Measurements from ENCODE around the gene SH3BP4.

Gene SH3BP4

DNA sequence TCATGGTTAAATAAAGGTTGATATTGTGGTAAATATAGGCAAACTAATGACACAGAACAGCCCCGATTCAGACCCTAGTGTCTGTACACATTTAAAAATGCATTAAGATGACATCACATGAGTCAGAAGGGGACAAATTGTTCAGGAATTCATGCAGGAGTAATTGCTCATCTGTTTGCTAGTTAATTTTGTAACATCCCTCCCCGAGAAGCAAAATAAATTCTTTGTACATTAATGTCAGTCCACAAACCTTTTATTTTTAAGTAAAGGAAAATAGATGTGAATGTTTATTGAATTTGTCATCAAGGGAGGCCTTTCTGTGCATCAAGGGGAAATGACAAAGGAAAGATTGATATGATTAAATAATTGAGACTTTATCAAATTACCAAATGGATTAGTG, 69.9 kb downstream of the SH3BP4 start:
- DNase-seq, result no peak

DNA sequence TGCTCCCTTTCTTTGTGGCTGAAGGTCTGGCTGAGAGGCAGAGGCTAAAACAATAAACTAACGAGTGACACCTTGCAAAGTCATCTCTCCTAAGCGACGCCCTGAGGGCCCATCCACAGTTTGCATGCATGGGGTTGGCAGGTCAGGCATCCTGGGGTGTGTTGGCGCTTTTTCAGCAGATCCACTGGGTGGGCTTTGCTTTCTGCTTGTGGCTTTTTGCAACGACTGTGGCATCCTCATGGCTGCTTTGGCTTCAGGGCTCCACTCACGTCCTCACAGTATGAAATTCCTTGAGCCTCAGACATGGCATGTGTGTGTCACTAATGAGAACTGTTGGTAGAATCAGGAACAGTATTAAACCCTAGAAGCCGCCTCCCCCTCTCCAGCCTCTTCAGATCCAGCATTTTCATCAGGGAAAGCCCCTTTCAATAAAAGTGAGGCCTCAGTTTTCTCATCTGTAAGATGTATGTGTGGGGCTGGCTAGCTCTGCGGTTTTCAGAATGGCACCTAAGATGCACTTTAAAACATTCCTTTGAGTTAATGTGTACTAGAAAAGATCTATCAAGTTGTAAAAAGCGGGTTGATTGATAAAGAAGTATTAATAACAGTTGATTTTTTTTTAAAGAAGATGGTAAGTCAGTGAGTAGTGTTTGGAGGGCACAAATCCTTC, 72.5 kb downstream of the SH3BP4 start:
- DNase-seq, result peak; percentile 23

DNA sequence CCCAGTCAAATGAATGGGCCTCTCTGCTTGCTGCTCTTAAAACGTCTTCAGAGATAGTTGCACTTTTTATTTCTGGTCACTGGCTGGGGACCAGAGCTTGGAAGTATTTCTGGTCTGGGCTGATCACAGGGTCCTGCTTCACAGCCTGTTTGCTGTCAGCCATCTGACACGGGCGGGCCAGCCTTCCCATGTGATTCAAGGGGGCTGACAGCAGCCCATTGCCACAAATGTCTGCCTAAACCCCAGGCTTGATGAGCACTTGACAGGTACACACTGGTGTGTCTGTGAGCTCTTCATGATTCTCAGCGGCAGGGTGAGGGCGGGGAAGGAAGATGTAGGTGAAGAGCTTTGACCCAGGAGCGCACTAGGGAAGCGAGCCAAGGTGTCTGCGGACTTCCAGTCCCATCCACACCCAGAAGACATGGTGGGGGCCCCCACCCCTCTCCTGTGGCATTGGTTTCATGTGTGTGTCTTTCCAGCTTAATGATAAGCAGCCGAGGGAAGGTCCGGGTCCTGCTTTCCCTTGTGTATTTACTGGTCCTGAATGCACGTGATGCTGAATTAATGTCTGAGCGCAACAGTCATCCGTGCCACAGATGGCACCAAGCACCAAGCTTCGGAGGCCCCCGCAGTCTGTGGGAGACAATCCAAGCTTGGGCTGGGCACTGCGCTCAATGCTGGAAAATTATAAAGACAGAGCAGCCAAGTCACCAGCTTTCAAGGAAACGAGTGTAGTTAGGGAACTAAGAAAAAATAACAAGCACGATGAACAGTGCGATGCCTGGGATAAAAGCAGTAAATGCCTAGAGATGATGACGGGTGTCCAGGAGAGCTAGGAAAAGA, 73.3 kb downstream of the SH3BP4 start:
- no peak for DNase-seq

DNA sequence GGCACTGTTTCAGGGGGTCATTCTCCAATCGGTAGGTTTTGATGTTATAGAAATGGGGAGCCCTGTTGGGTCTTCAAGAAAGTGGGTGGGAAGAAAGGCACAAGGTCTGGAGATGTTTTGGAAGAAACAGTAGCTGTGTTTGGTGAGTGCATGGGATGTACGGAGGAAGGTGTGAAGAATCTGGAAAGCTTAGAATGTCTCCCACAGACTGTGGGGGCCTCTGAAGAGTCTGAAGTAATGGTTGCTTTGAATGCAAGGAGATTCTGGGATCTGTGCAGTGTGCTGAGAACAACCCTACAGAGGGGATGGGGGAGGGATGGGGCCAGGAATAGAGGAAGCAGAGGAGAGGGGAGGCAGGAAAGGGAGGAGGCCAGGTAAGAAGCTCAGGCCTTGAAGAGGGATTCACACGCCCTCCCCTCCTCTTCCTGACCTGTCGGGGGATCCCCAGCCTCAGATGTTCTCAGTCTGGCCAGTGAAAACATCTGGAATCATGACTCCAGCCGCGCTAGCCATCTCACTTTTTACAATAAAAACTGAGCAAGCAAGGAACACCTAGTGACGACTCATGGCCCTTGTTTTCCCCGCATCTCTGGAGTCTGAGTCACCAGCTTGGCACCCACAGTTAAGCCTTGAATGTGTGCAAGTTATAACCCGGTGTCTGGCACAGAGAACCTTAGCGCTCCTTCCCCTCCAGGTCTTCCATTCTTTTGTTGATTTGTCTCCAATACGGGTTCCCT, 74.2 kb downstream of the SH3BP4 start:
- DNase-seq, result no peak

DNA sequence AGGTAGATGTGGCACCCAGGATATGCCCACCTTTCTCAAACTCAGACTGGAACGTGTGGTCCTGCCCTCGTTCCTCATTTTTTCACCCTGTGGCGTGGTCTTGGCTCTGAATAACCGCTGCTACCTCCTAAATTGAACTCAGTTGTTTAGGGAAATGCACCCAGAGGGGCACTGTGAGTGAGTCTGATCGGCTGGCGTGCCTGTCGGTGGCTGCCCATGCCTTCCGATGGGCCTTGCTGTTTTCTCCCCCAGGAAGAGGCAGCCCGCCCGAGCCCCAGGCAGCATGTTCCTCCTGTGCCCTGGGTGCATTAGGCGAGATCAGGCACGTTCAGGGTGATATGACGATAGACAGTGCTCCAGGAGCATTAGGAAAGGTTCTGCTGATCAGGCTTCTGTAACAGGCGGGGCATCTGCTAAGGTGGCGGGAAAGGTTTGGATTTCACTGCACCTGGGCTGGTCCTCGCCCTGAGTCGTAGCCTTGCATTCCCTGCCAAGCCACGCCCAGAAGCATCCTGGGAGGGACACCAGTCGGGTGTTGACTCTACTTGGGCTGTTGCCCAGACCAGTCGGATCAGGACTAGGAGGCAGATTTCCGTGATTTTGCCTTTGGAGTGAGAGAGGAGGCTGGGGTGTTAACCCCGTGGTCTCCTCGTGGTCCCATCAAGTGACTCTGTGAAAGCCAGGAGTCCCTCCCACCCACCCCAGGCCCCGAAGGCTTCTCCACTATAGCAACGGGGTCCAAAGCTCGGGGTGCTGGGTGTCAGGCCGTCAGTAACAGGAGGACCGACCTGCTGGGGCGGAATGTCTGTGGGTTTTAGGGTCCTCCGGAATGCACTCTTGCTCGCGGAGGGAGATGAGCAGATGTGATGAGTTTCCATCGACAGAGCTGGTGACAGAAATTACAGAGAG, 75.1 kb downstream of the SH3BP4 start:
- DNase-seq, result peak; percentile 17

DNA sequence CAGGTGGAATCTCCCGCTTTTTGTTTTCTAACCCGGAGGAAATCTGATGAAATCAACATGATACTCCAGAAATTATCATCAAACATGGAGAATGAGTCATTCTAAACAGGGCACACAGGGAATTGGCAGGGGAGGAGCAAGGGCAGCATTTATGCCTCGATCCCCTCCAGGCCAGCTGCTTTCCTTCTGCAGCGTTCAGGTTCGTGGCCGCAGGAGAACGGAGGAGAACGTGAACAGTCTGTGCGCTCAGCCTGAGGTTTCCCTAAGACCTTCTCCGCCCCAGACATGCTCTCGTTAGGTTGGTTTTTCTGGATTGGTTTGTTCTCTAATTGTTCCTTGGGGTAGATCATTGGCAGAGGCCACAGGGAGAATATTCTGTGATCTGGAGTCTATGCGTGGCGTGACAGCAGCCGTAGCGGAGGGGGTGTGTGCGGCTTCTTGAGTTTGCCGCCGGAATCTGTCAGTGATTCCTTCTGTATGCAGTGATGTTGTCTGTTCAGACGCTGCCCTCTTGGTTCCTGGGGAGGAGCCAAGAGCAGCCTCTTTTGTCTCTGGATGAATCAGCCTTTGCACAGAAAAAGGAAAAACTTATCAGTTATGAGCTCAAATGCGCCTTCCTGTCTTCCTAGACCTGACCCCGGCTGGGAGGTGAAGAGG, 75.9 kb downstream of the SH3BP4 start:
- DNase-seq, result no peak

DNA sequence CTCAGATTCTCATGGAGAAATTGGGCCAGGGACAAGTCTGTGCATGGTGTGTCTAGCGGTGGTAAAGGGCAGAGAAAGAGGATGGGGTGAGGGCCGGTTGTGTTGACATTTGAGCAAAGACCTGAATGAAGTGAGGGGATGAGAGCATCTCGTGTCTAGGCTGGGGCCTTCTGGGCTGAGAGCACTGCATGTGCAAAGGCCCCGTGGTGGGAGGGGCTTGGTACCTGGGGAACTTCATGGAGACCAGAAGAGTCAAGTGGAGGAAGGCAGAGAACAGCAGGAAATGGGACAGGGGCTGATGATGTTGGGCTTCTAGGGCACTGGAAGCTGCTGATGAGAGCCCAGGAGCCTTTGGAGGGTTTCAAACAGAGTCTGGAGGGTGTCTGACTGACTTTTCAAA, 76.8 kb downstream of the SH3BP4 start:
- no peak for DNase-seq

DNA sequence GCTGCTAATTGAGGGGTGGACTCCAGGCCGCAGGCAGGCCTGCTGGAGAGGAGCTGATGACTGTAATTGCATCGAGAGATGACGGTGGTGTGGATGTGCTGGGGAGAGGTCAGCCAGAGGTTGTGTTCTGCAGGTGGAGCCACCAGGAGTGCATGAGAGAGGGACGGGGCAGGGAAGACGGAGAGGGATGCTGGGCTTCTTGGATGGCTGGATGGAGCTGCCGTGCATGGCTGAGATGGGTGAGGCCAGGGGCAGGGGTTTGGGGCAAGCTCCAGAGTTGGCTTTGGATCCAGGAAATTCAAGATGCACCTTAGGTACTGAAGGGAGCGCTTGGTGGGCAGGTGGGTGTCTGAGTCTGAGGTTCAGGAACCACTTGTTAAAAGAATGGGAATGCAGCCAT, 77.2 kb downstream of the SH3BP4 start:
- no peak for DNase-seq

DNA sequence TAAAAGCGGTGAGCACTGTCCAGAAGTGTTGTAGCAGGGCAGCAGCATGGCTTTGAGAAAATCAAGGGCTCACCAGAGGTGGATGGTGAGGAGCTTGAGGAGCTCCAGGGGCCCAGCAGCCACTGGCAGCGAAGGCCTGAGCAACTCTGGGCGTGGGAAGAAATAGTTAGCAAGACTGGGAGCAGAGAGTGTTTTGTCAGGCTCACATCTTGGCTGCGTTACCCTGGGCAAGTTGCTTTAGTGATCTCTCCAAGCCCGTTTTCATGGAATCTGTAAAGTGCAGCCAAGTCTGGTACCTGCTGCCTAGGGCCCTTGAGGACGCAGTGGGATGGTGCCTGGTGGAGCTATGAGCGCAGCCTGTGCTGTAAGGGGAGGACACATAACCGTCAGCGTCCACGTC, 78.3 kb downstream of the SH3BP4 start:
- DNase-seq, result no peak

DNA sequence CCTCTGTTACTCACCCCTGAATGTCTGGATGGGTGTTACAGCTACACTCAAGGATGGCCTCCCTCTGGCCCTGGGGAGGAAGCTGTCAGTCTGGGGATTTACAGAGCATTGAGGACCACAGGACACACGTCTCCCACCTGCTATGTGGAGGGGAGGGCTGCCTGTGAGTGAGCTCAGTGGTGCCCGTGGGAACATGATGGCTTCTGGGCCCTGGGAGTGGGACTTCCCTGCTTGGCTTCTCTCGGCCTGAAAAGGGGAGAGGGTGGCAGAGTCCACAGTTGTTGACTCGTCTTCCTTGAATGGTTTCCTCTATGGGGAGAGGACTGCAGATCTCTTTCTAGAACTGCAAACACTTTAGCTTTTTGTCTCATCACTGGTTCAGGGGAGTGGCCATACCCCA, 79.1 kb downstream of the SH3BP4 start:
- DNase-seq, result no peak

DNA sequence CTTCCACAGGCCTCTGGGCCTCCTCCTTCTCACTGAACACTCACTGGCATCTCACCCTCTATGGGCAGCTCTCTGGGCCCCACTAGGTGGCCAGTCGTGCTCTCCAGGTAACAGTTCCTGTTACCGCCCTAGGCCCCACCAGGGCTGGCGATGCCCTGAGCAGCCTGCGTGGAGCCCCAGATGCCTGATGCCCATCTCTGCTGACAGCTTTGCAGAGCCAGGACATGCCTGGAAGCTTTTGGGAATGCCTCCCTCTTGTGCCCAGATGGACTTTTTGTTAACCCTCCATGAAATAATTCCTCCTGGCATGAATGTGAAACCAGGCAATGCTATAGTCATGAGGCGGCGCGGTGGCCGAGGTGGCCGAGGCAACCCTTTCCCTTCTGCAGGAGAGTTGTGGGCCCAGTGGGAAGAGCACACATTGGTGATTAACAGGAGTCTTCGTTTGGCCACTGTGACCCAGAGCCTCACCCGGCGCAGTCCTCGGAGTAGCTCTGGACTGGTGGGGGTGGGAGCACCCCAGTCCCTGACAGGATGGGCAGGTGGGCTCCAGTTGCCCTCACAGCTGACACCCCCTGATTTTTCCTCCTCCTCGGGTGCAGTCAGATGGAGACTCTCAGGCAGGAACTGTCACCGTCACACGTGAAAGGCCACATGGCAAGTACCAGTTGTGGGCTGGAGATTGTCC, 80.0 kb downstream of the SH3BP4 start:
- DNase-seq, result no peak

DNA sequence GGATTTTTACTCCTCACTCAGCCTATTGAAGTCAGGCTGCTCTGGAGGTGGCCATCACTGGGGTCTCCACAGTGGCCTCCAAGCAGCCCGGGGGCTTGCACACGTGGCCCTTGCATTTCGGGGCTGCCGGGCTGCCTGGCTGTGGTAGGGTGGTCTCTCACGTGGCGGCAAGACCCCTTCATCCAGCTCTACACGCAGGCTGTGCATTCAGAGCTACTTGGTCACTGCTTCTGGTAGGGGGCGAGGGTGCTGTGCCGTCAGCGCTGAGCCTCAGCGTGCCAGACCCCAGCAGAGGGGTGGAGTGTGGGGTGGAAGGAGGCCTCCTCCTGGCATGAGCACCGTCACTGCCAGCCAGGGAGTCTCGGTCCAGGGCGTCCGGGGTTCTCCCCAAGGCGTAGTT, 80.6 kb downstream of the SH3BP4 start:
- DNase-seq, result no peak

DNA sequence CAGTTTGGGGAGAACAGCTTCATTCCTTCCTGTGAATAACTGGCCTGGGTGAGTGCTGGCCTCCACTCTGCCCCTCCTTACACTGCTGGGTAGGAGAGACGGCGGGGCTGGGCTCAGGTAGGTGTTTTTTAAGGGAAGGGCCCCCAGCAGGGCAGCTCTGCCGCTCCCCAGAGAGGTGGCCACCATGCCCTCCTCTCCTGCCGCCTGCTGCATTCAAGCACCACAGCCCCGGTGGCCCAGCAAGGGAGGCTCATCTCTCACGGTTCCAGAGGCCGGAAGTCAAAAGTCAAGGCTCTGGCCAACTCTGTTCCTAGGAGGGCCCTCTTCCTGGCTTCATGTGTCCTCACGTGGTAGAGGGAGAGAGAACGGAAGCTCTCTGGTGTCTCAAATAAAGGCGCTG, 81.1 kb downstream of the SH3BP4 start:
- no peak for DNase-seq

DNA sequence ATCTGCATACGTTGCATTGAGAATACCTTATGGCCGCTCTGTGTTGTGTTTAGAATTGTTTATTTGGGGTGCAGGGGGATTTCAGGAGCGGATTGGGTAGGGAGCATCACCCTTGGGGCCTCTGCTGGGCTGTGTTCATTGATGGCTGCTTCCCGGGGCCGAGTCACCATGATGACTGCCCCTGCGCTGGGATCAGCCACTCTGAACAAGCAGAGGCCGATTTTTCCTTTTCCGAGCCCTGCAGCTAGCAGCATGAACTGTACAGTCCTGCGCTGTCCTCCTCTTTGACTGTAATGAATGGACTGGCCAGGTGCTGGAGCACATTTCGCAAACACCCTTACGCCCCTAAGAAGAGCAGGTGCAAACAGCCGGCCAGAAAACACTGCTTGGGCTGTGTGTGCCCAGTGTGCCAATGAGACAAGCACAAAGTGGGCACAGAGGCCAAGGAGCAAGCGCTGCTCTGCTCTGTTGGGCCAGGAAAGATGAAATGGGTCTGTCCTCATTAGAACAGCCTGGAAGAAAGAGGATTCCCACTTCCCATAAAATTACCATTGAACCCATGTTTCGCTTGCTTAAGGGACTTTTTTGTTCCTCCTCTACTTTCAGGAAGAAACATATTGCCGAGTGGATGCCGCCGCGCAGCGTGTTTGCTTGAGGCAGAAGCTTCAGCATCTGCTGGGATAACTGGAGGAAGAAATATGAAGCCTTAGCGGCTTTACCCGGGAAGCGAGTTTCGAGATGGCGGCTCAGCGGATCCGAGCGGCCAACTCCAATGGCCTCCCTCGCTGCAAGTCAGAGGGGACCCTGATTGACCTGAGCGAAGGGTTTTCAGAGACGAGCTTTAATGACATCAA, 82.7 kb downstream of the SH3BP4 start:
- no peak for DNase-seq

DNA sequence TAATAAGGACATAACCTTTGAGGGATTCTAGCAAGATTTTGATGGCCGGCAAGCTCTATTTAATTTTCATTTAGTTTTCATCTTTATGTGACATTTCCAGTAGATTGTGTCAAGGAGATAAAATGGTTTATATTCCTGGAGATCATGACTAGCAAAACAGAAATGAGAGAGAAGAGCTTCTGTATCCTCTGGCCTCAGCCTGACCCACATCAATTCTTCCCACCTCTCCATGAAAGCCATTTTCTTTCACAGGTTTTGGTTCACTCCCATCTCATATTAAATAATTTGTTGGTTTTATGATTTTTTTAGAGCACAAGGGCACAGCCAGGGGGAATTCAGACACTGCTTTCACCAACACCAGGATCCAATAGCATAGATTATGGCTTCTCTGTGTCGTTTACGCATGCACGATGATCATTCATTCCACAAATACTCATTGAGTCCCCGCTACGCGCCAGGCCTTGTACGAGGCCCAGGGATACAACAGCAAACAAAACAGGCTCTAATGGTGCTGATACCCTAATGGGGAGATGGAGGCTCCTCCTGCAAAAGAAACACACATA, 85.9 kb downstream of the SH3BP4 start:
- DNase-seq, result no peak

DNA sequence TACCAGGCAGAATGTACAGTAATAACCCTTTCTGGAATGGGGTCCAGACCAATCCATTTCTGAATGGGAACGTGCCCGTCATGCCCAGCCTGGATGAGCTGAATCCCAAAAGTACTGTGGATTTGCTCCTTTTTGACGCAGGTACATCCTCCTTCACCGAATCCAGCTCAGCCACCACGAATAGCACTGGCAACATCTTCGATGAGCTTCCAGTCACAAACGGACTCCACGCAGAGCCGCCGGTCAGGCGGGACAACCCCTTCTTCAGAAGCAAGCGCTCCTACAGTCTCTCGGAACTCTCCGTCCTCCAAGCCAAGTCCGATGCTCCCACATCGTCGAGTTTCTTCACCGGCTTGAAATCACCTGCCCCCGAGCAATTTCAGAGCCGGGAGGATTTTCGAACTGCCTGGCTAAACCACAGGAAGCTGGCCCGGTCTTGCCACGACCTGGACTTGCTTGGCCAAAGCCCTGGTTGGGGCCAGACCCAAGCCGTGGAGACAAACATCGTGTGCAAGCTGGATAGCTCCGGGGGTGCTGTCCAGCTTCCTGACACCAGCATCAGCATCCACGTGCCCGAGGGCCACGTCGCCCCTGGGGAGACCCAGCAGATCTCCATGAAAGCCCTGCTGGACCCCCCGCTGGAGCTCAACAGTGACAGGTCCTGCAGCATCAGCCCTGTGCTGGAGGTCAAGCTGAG, 89.6 kb downstream of the SH3BP4 start:
- DNase-seq, result no peak

DNA sequence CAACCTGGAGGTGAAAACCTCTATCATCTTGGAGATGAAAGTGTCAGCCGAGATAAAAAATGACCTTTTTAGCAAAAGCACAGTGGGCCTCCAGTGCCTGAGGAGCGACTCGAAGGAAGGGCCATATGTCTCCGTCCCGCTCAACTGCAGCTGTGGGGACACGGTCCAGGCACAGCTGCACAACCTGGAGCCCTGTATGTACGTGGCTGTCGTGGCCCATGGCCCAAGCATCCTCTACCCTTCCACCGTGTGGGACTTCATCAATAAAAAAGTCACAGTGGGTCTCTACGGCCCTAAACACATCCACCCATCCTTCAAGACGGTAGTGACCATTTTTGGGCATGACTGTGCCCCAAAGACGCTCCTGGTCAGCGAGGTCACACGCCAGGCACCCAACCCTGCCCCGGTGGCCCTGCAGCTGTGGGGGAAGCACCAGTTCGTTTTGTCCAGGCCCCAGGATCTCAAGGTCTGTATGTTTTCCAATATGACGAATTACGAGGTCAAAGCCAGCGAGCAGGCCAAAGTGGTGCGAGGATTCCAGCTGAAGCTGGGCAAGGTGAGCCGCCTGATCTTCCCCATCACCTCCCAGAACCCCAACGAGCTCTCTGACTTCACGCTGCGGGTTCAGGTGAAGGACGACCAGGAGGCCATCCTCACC, 90.2 kb downstream of the SH3BP4 start:
- no peak for DNase-seq

DNA sequence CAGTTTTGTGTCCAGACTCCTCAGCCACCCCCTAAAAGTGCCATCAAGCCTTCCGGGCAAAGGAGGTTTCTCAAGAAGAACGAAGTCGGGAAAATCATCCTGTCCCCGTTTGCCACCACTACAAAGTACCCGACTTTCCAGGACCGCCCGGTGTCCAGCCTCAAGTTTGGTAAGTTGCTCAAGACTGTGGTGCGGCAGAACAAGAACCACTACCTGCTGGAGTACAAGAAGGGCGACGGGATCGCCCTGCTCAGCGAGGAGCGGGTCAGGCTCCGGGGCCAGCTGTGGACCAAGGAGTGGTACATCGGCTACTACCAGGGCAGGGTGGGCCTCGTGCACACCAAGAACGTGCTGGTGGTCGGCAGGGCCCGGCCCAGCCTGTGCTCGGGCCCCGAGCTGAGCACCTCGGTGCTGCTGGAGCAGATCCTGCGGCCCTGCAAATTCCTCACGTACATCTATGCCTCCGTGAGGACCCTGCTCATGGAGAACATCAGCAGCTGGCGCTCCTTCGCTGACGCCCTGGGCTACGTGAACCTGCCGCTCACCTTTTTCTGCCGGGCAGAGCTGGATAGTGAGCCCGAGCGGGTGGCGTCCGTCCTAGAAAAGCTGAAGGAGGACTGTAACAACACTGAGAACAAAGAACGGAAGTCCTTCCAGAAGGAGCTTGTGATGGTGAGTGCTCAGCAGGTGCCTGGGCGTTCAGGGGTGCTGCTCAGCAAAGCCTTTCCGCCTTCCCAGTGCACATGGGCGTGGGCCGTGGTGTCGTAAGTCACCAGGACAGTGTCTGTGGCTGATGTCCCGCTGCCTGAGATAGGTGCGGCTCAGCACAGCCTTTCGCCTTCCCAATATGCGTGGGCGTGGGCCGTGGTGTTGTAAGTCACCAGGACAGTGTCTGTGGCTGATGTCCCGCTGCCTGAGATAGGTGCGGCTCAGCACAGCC, 91.0 kb downstream of the SH3BP4 start:
- DNase-seq, result no peak

Measured in NCI-H146 (cell line).